GM21423 (cell line): Measurements from ENCODE around the gene FFAR1.

Source experiments
- ATAC-seq: cut with Tn5 transposase; IDR thresholded peaks from one replicate; pipeline ENCODE4 v1.9.1; 2021; ENCODE audit warnings: mild to moderate bottlenecking, moderate library complexity; ENCODE audit not compliant: unreplicated experiment

FFAR1 gene, protein sequence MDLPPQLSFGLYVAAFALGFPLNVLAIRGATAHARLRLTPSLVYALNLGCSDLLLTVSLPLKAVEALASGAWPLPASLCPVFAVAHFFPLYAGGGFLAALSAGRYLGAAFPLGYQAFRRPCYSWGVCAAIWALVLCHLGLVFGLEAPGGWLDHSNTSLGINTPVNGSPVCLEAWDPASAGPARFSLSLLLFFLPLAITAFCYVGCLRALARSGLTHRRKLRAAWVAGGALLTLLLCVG (N-terminal part only)

GRCh38 chr19:35347171-35347929 is at the start of gene FFAR1:
Gene FFAR1 (plus strand): TSS chr19:35347902. CDS start chr19:35351552, 3,650 bp downstream.
- ATAC-seq: peak; percentile 61

- no peak for ATAC-seq
These were observed 49.8 kb upstream of the FFAR1 start for GRCh38 chr19:35297922-35298321.

DNA sequence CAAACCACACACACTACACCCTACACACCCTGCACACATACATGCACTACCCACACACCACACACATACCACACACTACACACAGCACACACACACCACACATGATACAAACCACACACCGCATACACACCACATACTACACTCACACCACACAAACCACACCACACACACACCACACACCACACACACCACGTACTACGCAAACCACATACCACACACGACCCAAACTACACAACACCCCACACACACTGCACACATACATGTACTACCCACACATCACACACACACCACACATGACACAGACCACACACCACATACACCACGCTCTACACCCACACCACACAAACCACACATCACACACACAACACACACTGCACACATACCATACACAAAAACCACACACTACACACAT is 49.1 kb upstream of the FFAR1 start:
- ATAC-seq: no peak

- ATAC-seq: no peak
These were observed 48.0 kb upstream of the FFAR1 start for GRCh38 chr19:35299523-35300338.

DNA sequence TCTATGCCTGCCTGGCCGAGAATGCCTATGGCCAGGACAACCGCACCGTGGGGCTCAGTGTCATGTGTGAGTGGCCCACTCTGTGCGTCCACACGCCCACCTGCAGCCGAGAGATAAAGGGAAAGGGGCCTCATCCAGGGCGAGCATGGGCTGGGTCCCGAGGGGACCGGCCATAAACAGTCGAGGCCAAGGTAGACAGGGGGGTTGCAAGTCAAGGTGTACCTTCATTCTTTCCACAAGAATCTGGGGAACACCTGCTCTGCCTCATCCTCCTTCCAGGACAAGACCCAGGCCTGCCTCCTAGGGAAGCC is 47.4 kb upstream of the FFAR1 start:
- ATAC-seq: no peak

DNA sequence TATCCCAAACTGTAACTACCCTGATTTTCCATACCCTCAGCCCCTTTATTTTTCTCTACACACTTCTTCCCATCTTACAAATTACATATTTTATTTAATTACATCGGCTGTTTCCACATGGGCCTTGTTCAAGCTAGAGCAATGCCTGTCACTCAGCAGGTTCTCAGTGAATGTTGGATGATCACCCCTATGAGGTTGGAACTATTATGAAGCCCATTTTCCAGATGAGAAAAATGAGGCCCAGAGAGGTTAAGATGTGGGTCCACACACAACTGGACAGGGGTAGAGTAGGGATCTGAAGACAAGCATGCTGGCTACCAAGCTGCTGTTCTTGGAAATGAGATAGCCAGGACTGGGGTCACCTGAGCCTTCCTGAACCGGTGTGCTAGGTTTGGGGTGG is 45.7 kb upstream of the FFAR1 start:
- ATAC-seq: no peak

- ATAC-seq: no peak
These were observed 45.3 kb upstream of the FFAR1 start for GRCh38 chr19:35302446-35302845.

DNA sequence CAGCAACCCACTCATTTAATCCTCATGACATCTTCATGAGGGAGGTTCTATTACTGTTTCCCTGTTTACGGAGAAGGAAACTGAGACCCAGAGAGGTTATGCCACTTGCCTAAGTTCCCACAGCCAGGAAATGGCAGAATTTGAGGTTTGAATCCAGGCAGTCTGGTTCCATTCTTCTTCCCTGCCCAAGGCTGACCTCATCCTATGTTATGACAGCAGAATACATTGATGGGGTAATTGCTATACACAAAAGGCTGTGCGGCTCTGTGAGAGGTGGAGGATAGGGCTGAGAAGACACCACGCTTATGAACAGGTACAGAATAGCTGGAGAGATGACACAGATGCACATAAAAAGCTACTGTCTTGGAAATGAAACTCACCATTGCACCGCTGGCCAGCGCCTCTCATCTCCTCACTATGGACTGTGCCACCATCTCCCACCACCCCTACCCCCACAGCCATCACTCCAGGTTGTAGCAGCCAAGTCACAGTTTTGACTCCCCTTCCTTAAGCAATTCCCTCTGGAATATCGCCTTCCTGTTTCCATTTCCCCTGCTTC is 44.3 kb upstream of the FFAR1 start:
- ATAC-seq: no peak

DNA sequence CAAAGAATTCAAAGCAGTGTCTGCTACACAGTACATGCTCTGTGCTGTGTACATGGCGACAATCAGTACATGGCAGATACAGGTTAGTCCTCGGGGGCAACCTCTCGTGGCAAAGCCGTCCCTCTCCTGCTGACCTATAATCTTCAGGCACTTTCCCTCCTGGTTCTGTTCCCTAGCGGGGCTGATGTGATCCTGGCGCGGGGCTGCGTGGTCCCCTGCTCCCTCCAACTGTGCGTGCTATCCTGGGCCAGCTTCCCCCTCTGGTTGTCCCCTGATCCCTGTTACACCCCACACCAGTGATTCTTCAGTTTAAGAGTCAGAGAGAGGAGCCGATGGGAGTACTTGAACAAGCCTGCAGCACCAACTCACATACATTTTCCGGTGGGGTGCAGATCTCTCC is 43.7 kb upstream of the FFAR1 start:
- no peak for ATAC-seq

DNA sequence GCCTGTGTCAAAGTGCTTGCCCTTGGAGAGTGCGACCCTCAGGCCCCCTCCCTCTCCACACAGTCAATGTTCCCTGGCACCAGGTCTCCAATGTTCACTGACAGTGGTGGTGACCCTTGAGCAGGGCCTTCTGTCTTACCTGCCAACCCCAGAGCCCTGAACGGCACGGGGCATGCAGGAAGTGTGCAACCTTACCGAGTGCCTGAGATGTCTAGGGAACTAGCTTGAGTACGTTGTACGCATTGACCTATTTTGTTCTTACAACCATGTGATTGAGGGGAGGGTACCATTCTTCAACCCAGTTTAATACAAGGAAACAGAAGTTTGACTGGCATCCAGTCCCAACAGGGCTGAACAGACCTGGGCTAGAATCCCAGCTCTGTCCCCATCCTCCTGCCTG is 42.5 kb upstream of the FFAR1 start:
- ATAC-seq: no peak

DNA sequence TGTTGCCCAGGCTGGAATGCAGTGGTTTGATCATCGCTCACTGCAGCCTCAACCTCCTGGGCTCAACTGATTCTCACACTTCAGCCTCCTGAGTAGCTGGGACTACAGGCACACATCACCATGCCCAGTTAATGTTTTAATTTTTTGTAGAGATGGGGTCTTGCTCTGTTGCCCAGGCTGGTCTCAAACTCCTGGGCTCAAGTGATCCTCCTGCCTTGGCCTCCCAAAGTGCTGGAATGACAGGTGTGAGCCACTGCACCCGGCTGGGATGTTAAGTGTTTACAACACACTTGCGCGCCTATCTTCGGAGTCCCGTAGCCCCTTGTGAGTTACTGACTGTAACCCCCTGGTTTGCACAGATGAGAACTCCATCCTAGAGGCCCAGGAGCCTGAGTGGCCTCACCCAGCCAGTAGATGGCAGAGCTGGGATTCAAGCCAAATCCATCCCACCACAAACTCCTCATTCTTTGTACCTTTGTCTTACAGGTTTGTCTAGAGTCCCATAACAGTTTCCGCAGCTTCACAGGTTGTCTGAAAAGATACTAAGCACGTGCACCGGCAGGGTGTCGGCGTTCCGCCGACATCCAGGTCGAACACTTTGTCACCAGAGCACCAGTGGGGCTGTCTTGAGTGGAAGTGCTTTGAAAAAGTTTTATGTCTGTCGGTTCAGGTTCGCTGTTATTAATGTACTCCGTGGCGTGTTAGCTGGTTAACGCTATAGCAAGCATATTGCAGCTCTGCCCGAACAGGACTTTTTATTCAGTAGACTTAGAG is 41.0 kb upstream of the FFAR1 start:
- no peak for ATAC-seq

DNA sequence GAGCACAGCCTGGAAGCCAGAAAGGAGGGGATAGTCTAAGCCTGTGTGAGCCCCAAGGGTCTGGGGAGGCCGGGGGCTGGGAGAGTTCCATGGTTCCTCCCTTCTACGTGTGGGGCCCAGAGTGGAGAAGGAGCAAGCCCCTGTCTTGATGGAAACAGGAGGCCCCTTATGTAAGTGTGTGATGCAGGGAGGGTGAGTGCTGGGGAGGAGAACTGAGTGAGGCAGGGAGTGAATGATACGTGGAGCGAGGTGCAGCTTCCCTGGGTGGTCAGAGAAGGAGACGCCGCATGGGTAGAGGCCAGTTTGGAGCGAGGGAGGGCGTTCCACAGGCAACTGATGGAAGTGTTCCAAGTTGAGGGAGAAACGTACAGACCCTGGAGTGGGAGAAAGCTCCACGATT is 39.8 kb upstream of the FFAR1 start:
- ATAC-seq: no peak

DNA sequence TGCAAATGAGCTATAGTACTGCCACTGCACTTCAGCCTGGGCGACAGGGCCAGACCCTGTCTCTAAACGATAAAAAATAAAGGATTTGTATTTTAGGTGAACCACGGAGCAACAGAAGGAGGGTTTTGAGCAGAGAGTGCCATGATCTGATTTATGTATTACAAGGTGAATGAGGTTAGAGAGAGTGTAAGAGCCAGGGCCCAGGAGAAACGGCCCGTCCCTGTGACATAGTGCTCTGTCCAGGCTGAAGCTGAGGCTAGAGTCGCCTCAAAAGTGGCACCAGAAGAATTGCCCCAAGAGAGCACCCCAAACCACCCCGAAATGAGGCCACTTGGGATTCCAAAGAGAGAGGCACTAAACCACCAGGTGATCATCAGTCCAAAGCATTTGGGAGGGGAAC is 38.8 kb upstream of the FFAR1 start:
- ATAC-seq: no peak

- ATAC-seq: no peak
These were observed 38.0 kb upstream of the FFAR1 start for GRCh38 chr19:35309481-35310279.

DNA sequence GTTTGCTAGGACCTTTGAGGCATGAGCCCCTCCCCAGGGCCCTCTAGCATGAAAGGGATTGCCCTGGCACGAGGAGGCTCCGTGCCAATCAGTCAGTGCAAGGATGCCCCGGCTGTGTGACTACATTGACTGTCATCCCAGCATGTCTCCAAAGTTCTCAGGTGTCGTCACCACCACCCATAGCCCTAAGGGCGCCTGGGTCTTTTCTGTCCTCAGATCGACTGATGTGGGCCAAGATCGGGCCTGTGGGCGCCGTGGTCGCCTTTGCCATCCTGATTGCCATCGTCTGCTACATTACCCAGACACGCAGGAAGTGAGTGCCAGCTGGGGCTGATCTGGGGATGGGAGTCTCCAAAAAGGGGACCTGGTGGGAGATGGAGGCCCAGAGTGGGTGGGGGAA is 37.4 kb upstream of the FFAR1 start:
- no peak for ATAC-seq

GRCh38 chr19:35310811-35311465 is 36.8 kb upstream of the FFAR1 start:
- ATAC-seq: no peak

DNA sequence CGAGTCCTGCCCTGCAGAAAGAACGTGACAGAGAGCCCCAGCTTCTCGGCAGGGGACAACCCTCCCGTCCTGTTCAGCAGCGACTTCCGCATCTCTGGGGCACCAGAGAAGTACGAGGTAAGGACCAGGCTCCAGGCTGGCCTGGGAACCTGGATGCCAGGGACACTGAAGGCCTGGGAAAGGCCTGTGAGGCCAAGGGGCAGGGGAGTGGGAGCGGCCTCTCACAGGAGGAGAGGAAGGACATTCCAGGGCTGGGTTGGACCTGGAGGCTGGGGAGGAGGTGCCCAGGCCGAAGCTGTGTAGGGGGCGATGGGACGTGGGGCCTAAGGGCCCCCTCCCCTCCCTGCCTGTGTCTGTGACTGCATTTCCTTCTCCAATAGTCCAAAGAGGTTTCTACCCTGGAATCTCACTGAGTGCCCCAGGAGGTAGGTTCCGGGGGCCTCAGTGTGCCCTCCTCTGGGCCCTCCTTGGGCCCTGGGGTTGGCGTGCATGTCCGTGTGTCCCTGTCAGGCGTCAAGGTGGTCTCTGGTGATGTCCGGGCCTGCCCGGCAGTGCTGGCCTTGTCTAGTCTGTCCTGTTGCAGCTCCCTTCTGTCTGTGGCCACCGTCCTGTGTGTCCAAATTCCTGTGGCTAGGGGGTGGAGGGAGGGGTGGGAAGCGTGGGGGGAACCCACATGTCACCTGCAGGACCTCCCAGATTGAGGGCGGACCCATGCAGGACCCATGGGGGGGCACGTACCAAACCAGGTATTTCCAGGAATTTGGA is 35.6 kb upstream of the FFAR1 start:
- ATAC-seq: no peak

DNA sequence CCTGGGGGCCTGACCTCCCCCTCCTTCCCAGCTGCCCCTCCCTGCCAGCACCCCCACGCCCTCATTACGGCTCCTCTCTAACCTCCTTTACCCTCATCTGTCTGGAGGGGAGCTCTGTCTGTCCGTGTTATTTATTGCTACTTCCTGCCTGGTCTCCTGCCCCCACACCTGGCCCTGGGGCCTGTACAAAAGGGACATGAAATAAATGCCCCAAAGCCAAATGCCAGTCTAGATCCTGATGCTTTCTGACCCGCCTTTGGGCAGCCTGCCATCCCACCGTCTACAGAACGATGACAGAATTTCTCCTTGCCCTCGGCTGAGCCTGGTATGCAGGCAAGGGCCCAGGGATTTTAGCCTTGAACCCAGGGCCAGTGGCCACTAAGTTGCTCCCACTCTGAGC is 34.1 kb upstream of the FFAR1 start:
- no peak for ATAC-seq

DNA sequence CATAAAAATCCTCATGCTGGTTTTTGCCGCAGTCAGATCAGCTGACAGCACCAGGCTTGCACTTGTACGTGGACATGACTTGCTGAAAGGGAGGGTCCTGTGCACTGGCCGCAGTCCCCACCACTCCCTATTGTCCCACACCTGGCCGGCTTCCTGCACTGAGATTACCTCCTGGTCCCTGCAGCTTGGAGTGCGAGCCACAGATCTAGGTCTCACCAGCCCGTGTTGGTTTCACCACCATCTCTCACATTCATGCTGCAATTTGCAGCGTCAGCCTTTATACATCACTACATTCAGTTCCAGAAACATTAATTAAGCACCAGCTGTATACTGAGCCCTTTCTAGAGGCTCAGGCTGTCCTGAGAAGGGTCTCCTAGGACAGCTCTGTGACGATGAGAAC is 33.7 kb upstream of the FFAR1 start:
- ATAC-seq: no peak
